Stomach (tissue), 19 donors: ENCODE measurements around the gene MEF2A. TPM values are rescaled to one million over a fixed set of nuclear protein-coding genes. Genes with fewer than 3 reads are reported as not detected.
"Not testable (repeated sequence)": the region's sequence is repeated elsewhere in the genome, so short reads cannot be mapped to it uniquely, and the experiment has no call there.

ENCODE experiments used
- DNase-seq, 2 donors: peaks; one replicate each; pipeline versions ENCODE4 v3.0.0 to v3.0.0-alpha.2; 2013 to 2019
- H3K27ac ChIP-seq, 5 donors: fragments of 200-600 bp in 4 of 5; sonication (generic) in 4 of 5; one replicate each; pipeline ENCODE4 v1.5.1; 2013 to 2019; ENCODE audit warnings: mild to moderate bottlenecking in 1 of 5, moderate library complexity in 1 of 5
- H3K27me3 ChIP-seq, 3 donors: fragments of 200-600 bp; sonication (generic); one replicate each; pipeline ENCODE4 v1.5.1; 2017 to 2019; ENCODE audit warnings: mixed run types in 1 of 3
- H3K36me3 ChIP-seq, 4 donors: fragments of 200-600 bp; sonication (generic); 1 replicate in 3 of 4; 2 replicates in 1 of 4; pipeline ENCODE4 v1.5.1; 2016 to 2019
- H3K4me1 ChIP-seq, 4 donors: fragments of 200-600 bp; sonication (generic); one replicate each; pipeline ENCODE4 v1.5.1; 2016 to 2019
- H3K4me3 ChIP-seq, 4 donors: fragments of 200-600 bp; sonication (generic) in 3 of 4; one replicate each; pipeline ENCODE4 v1.5.1; 2016 to 2019; ENCODE audit warnings: mild to moderate bottlenecking in 1 of 4
- H3K9me3 ChIP-seq, 4 donors: fragments of 200-600 bp; sonication (generic); one replicate each; pipeline ENCODE4 v1.5.1; 2016 to 2019
- CTCF ChIP-seq, 7 experiments: fragments of 450-650 bp in 4 of 7; fragments of 200-600 bp in 3 of 7; sonication (generic) in 3 of 7; IDR thresholded peaks; one replicate each; pipeline ENCODE4 v1.5.1; 2016 to 2019; ENCODE audit warnings: antibody characterized with exemption in 7 of 7, control low read depth in 2 of 7, mild to moderate bottlenecking in 1 of 7
- EP300 ChIP-seq: sonication (generic); formaldehyde crosslinking; IDR thresholded peaks from one replicate; pipeline ENCODE4 v1.6.1; 2017; ENCODE audit warnings: antibody characterized with exemption
- POLR2A ChIP-seq, 4 donors: fragments of 450-650 bp; IDR thresholded peaks; one replicate each; pipeline ENCODE4 v1.6.1; 2016; ENCODE audit warnings: antibody characterized with exemption in 4 of 4, control low read depth in 2 of 4, mild to moderate bottlenecking in 1 of 4, moderate library complexity in 1 of 4
- POLR2AphosphoS5 ChIP-seq, 3 donors: sonication (generic); formaldehyde crosslinking; IDR thresholded peaks; one replicate each; pipeline ENCODE4 v1.6.1; 2016; ENCODE audit warnings: antibody characterized with exemption in 3 of 3
- WGBS, 5 donors: extraction: QIAGEN DNeasy Blood & Tissue Kit in 3 of 5; methylation state at CpG; one replicate each; pipeline versions ENCODE4 v1.1.5 to v1.1.7; 2013 to 2018; 5-methylcytosine and 5-hydroxymethylcytosine counted together
- intact Hi-C: fragments of 100-400 bp; cut with DNase I; formaldehyde crosslinking; loops from one replicate; pipeline ENCODE4 v1.15.1; 2023; ENCODE audit warnings: low total_unique reads
- long read RNA-seq, 10 donors: transcript quantifications; one replicate each; lab custom pipeline, GENCODE V29; 2026
- polyA plus RNA-seq, 3 donors: library from polyadenylated mRNA; stranded (reverse); fragments of 200-250 nt; gene quantifications; one replicate each; pipeline ENCODE4 v1.2.3, GENCODE V29; 2013
- total RNA-seq, 5 donors: library from RNA; depleted of rRNA; stranded (reverse); fragments of >200 nt; gene quantifications; one replicate each; pipeline versions ENCODE4 v1.1.0 to v1.2.3, GENCODE V29; 2014 to 2016
- donor health status: healthy with polysubstance abuse.
- donor health status: Bipolar disorder and iron deficiency.
- donor health status: healthy.

Gene MEF2A
- 10 to 100 TPM; 17.7 to 85.2 (median 60.8) TPM for total RNA-seq
- 10 to 100 TPM; 11.0 to 12.2 (median 11.4) TPM for polyA plus RNA-seq
- long read RNA-seq, donor 1, full-length matches to known transcripts: 2 of 2 reads
- long read RNA-seq, donor 1, partial matches to known transcripts: 0 of 2 reads
- long read RNA-seq, donor 1, other reads (novel, unspliced or antisense): 0 of 2 reads
- long read RNA-seq, donor 2, full-length matches to known transcripts: 5 of 5 reads
- long read RNA-seq, donor 2, partial matches to known transcripts: 0 of 5 reads
- long read RNA-seq, donor 2, other reads (novel, unspliced or antisense): 0 of 5 reads
- long read RNA-seq, donor 3: 0 reads
- long read RNA-seq, donor 4, full-length matches to known transcripts: 3 of 3 reads
- long read RNA-seq, donor 4, partial matches to known transcripts: 0 of 3 reads
- long read RNA-seq, donor 4, other reads (novel, unspliced or antisense): 0 of 3 reads
- long read RNA-seq, donor 5, full-length matches to known transcripts: 6 of 6 reads
- long read RNA-seq, donor 5, partial matches to known transcripts: 0 of 6 reads
- long read RNA-seq, donor 5, other reads (novel, unspliced or antisense): 0 of 6 reads
- long read RNA-seq, donor 6, partial matches to known transcripts: 41 of 46 reads
- long read RNA-seq, donor 6, other reads (novel, unspliced or antisense): 0 of 46 reads
- long read RNA-seq, donor 7, full-length matches to known transcripts: 9 of 9 reads
- long read RNA-seq, donor 7, partial matches to known transcripts: 0 of 9 reads
- long read RNA-seq, donor 7, other reads (novel, unspliced or antisense): 0 of 9 reads
- long read RNA-seq, donor 8, full-length matches to known transcripts: 4 of 11 reads
- long read RNA-seq, donor 8, partial matches to known transcripts: 7 of 11 reads
- long read RNA-seq, donor 8, other reads (novel, unspliced or antisense): 0 of 11 reads
- long read RNA-seq, donor 9, full-length matches to known transcripts: 4 of 4 reads
- long read RNA-seq, donor 9, partial matches to known transcripts: 0 of 4 reads
- long read RNA-seq, donor 9, other reads (novel, unspliced or antisense): 0 of 4 reads
- long read RNA-seq, donor 10, full-length matches to known transcripts: 3 of 3 reads
- long read RNA-seq, donor 10, partial matches to known transcripts: 0 of 3 reads
- long read RNA-seq, donor 10, other reads (novel, unspliced or antisense): 0 of 3 reads

- intact Hi-C loops: no loop called here
- Histone ChIP-seq H3K36me3 (no peaks in the 10 kb centered on the region), H3K4me1 (peaks cover 25 to 54% (median 43%) of the 10 kb centered on the region in 4 donors), H3K9me3 (no peaks in the 10 kb centered on the region), H3K27me3 (no peaks in the 10 kb centered on the region), H3K27ac (peak within 1 kb of the TSS; percentile 96 to 100 (median 99)), H3K4me3 (peak within 1 kb of the TSS; percentile 73 to 96 (median 90))
- DNase-seq: peak; percentile 95 to 98
- TF ChIP-seq CTCF (IDR thresholded peaks at IDR 0.05) (no peak), POLR2A (IDR thresholded peaks at IDR 0.05) (peak in 1 of 4 donors; percentile 67), EP300 (peak; percentile 5), POLR2AphosphoS5 (IDR thresholded peaks at IDR 0.05) (peak; percentile 85 to 93 (median 92))
- WGBS, 5 donors: 0 to 1% (median 0%) methylated on average over 41 to 101 of the region's 101 CpGs
Observed at GRCh38 chr15:99565299-99566156, at the start of gene MEF2A. Gene MEF2A, plus strand, starts transcription at chr15:99565984. Its CDS starts 67,136 bp downstream, at chr15:99633120.

GRCh38 chr15:99518191-99518590 lies 47.6 kb upstream of the MEF2A start:
- H3K36me3 ChIP-seq: no peaks in the 10 kb centered on the region
- H3K4me1 ChIP-seq: no peaks in the 10 kb centered on the region
- H3K27me3 ChIP-seq: no peaks in the 10 kb centered on the region
- intact Hi-C loops: no loop called here
- no peak overlapping the region for H3K27ac ChIP-seq
- H3K4me3 ChIP-seq: no peak overlapping the region
- no peaks in the 10 kb centered on the region for H3K9me3 ChIP-seq
- TF ChIP-seq POLR2A (IDR thresholded peaks at IDR 0.05) (no peak), CTCF (IDR thresholded peaks at IDR 0.05) (no peak), EP300 (no peak), POLR2AphosphoS5 (IDR thresholded peaks at IDR 0.05) (no peak)
- 70 to 90% (median 81%) methylated on average over 4 of the region's 4 CpGs for WGBS, 5 donors
- no peak for DNase-seq

GRCh38 chr15:99519366-99519765 lies 46.4 kb upstream of the MEF2A start:
- 71 to 80% (median 73%) methylated on average over 1 of the region's 1 CpG for WGBS, 5 donors
- H3K9me3 ChIP-seq, intact Hi-C loops, H3K36me3 ChIP-seq, H3K27me3 ChIP-seq, H3K4me1 ChIP-seq, DNase-seq, H3K27ac ChIP-seq, H3K4me3 ChIP-seq: not testable (repeated sequence)

- Histone ChIP-seq H3K4me1 (no peaks in the 10 kb centered on the region), H3K36me3 (no peaks in the 10 kb centered on the region), H3K4me3 (no peak overlapping the region), H3K27ac (no peak overlapping the region), H3K27me3 (no peaks in the 10 kb centered on the region), H3K9me3 (no peaks in the 10 kb centered on the region)
- no peak for DNase-seq
- no peak for TF ChIP-seq CTCF (IDR thresholded peaks at IDR 0.05)
- TF ChIP-seq EP300: no peak
- no peak for TF ChIP-seq POLR2AphosphoS5 (IDR thresholded peaks at IDR 0.05)
- no peak for TF ChIP-seq POLR2A (IDR thresholded peaks at IDR 0.05)
- WGBS, 5 donors: 87 to 95% (median 92%) methylated on average over 4 of the region's 4 CpGs
- intact Hi-C loops: no loop called here
Observed at GRCh38 chr15:99522288-99522687, 43.5 kb upstream of the MEF2A start.
